Activated CD4-positive, alpha-beta T cell treated with anti-CD3 and anti-CD28 coated beads for 24 hours (primary cell): ENCODE data around the gene SYT2.
"Not testable (repeated sequence)": the region's sequence is repeated elsewhere in the genome, so short reads cannot be mapped to it uniquely, and the experiment has no call there.

Experiments used
- DNase-seq, 2 donors: peaks; one replicate each; pipeline ENCODE4 v3.0.0-alpha.2; 2020; ENCODE audit warnings: low read depth in 2 of 2

Gene SYT2

DNA sequence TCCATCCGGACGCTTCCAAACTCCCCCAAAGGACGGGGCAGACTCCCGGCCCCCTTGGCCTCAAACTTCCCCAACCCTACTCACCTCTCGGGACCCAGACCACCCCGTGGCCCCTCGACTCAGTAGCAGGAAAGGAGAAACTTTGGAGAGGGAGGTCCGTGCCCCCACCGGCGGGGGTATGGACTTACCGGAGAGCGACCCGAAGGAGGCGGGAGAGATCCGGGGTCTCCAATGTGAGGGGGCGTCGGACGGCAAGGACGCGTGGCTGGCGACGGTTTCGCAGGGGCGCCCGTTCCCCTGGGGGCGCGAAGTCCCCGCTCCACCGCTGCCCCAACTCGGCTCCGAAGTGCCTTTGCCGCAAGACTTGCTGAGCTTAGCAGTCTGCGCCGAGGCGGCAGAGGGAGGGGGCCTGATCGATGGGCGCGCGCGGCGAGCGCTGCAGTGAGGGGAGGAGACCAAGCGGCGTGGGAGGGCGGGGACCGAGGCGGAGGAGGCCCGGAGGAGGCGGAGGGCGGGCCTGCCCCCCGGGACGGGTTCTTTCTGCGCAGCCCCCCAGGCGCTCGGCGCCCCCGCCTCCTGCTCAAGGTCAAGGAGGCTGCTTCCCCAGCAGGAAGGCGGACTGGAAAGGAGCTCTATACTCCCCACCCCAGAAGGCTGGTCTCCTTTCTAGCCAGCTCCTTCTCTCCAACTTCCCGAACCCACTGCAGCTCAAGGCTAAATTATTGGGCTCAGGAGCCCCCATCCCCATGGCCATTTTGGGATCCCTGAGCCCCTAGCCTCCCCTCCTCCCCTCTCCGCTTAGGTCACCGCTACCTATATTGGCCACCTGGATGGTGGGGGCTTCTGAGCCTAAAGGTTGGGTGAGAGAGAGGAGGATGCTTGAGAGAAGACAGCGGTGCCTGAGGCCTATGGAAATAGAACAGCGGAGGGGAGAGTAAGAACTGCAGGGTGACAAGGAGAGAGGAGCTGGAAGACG is at the start of gene SYT2:
TSS of gene SYT2 (minus strand) at position 385 of the 976 bp plus-strand sequence. CDS start 104,682 bp downstream, outside the sequence.
- DNase-seq, result no peak

DNA sequence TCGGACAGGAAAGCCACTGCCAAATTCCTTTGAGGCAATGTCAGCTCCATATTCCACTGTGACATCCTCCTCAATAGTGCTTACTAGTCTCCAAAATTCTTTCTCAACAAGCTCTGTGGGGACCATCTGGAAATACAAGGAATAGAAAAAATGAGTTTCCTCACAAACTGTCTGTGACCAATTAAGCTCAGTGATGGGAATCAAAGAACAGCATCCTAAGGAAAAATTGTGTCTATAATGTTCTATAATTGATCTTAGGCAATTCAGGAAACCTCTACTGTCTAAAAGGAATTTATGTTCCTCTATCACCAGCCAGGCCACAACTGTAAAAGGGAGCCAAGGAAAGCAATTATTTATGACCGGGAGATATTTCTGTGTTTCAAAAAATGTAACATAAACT is 46.1 kb upstream of the SYT2 start:
- no peak for DNase-seq

DNA sequence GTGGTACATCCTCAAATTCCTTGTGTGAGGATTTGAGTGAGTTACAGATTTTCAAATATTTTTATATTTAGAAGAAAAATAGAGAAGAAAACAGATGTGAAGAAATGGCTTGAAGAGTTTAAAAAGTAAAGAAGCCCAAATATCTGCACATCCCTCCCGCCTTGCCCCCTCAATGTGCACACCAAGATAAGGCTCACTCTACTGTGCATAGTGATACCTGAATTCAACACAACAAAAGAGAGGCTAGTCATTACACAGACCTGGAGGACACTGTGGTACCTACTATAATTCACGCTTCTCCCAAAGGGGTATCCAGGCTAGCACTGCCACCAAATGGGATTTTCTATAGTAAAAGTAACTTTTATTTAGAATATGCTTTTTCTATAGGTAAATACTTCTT is 44.0 kb upstream of the SYT2 start:
- DNase-seq, result no peak

DNA sequence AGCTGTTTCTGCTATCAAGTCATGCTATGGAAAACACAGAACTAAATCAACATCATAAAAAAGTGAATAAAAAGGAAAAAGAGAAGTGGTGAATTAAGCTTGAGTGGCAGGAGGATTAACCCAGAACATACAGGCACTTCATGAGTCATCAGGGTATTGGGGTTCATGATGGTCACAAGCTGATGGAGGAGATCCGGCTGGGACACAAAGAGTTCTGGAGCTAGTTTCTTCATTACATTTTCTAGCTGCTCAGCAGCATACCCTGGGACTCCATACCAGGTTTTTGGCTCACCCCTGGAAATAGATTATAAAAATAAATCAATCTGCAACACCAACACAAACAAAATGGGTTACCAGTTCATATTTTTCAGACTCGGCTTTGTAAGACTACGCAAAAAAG is 42.5 kb upstream of the SYT2 start:
- DNase-seq, result no peak

DNA sequence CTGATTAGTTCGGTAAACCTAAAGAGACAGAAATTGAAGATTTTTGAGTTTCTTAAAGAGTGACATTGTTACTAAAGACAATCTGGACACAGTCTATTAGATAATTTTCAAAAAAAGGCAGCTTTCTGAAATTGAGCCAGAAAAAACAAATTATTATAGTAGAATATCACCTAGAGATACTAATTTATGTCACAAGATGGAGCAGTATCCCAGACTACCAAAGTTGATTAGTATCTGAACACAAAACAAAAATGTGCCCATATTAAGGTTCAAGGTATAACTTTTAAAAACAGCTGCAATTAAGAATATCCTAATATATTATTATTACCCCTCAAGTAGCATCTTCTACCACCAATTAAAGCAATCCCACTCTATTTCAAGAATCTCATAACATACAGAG is 40.5 kb upstream of the SYT2 start:
- no peak for DNase-seq

DNA sequence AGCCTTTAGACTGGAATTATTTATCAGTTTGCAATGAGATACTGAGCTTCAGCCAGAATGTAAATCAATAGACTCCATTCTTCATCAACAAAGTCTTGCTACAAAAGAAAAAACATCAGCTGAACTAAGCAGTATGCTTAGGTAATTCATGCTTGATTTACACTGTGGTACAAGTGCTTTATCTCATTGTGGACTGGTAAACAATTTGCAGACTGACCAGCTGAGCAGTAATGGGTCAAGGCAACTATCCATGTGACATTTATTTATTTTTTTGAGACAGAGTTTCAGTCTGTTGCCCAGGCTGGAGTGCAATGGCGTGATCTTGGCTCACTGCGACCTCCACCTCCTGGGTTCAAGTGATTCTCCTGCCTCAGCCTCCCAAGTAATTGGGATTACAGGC is 39.8 kb upstream of the SYT2 start:
- DNase-seq, result no peak

DNA sequence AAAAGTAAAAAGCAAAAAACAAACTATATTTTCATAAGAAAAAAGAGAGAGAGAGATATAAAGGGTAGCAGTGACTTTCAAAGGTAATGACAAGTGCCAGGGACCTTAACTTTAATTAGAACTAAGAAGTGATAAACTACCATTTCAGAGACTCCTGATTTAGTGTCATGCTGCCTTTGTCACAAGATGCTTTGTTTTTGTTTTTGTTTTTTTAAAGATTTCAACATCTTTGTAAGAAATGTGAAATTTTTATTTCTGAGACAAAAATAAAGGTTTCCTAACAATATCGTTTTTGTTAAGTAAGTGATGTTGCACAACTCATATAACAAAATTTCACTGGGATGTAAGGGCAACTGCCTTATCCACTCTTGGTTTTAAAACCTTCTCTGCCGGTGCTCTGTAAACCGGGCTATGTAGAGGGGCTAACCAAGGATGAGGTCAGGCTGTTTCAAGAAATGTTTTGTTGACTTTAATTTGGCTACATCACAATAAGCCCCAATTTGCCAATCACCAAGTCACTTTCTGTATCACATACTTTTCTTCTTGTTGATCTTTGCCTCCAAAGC is 35.2 kb upstream of the SYT2 start:
- no peak for DNase-seq

DNA sequence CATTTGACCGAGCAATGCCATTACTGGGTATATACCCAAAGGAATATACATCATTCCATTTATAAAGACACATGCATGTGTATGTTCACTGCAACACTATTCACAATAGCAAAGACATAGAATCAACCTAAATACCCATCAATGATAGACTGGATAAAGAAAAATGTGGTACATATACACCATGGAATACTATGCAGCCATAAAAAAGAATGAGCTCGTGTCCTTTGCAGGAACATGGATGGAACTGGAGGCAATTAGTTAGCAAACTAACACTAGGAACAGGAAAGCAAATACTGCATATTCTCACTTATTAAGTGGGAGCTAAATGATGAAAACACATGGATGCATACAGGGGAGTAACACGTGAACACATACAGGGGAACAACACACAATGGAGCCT is 34.5 kb upstream of the SYT2 start:
- not testable (repeated sequence) for DNase-seq

DNA sequence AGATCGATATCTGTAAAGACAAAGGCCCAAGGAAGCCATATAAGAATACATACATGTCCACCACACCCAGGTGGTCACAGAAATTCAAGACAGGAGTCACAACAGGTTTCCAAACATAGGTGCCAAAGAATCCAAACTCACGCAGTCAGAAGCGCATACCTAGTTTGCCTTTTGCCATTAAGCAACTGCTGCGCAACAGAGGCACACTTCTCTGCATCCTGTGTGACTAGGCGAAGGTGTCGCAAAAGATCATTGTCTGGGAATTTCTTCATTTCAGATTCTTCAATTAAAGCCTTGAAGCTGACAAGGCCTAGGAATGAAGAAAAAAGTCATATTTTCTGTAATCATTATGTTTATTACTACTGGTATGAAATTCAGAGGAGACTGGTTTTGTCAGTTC is 32.2 kb upstream of the SYT2 start:
- DNase-seq, result no peak

DNA sequence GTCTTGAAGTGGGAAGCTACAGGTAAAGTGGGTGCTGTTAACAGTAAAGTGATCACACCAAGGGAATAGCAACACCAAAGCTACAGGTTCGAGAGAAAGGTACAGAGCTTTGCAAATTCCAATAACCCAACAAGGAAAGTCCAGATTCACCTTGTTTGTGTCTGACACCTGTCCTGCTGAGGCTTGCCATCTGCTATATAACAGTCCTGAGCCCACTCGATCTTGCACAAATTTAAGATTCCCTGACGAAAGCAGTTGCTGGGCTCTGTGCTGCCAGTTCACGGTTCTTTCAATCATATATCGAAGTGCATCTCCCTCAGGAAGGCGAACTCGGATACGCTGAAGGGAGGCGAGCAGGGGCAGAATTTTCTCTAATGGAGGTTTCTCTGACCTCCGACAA is 23.0 kb upstream of the SYT2 start:
- DNase-seq, result no peak

DNA sequence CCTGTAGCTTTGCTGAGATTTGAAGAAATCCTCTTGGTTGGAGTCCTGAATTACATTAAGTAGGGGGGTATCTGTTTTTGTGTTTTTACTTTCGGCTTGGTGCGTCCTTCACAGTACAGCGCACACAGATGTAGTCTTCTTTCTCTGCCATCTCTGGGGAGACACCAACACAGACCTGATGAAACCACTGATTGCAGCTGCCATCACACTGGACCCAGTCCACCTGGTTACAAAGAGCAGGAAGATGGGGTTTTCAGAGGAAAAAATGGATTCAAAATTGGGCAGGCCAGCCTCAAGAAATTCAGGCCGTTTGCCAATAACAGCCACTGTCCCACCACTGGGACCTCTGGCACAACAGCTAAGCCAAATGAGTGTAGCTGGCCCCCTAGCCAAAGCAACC is 18.7 kb upstream of the SYT2 start:
- no peak for DNase-seq

DNA sequence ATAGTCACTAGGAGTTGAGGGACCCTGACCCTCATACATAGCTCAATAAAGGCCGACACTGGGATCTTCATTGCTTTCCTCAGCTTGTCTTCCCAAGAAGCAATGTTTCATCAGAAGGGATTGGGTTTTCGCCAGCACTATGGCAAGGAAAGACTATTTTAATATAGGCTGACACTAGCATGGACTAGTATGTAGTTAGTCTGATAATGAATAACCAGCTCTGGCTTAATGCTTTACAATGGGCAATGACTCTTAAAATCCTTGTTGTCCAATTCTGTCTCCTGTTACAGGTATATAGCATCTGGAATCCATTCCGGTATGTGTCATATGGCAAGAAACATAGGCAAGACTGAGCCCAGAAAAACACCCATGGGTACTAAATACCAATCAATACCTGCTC is 15.3 kb upstream of the SYT2 start:
- DNase-seq, result no peak

DNA sequence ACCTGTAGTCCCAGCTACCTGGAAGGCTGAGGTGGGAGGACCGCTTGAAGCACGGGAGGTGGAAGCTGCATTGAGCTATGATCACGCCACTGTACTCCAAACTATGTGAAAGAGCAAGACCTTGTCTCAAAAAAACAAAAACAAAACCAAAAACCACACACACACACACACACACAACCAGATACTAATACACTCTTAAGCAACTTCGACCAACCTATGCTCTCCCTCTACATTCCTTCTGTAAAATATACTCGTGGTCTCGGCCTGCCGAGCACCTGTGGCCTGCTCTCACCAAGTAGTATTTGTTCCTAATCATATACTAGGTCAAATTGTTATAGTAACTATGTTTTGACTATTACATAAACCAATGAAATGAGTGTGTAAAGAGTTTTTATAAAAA is 13.5 kb upstream of the SYT2 start:
- no peak for DNase-seq

DNA sequence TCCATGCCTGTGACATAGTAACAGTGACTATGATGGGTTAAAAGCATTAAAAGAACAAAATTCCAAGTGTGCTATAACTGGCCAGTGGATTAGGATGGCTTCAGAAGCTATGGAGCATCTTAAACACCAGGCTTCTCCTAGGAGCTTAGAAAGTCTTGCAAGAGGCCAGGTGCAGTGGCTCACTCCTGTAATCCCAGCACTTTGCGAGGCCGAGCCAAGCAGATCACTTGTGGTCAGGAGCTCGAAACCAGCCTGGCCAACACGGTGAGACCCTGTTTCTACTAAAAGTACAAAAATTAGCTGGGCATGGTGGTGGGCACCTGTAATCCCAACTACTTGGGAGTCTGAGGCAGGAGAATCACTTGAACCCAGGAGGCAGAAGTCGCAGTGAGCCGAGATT is 12.8 kb upstream of the SYT2 start:
- DNase-seq, result not testable (repeated sequence)

DNA sequence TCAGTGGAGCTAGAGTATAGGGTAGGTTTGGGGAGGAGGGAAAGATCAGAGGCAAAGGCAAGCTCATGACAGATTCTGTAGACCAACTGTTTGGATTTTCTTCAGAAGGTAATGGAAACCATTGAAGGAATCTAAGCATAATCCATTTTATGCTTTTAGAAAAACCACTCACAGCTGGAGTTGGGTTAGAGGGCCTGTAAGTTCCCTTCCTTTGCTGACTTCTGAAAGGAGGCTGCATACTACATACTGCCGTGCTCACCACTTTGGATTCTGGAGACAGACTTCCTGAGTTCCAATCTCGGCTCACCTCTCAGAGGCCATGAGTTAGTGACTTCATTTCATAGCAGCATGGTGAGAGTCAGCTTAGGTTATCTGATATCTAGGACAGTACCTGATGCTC is 6.4 kb upstream of the SYT2 start:
- DNase-seq, result no peak

DNA sequence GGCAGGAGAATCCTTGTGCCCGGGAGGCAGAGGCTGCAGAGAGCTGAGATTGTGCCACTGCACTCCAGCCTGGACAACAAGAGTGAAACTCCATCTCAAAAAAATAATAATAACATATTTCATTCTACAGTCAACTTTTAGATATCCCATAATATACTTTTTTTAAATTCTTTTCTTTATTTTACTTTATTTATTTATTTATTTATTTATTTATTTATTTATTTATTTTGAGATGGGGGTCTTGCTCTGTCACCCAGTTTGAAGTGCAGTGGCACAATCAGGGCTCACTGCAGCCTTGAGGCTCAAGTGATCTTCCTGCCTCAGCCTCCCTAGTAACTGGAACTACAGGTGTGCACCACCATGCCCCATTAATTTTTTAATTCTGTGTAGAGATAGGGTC is 3.9 kb upstream of the SYT2 start:
- DNase-seq, result not testable (repeated sequence)

DNA sequence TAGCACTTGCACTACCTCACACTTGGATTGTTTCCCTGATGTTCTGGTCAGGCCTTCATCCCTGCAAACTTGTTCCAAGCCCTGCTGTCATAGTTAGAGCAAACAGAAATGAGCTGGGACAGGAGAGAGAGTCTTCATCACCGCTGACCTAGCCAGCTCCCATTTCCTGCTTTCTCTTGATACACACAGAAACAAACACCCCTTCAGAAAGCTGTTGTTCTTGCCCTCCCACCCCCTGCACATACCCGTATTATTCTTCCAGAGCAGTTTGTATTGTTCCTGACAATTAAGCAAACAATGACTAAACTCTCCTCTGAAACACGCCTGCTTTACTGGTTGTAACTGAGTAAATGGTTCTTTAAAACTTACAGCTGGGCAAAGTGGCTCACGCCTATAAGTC is 2.9 kb upstream of the SYT2 start:
- DNase-seq, result no peak

DNA sequence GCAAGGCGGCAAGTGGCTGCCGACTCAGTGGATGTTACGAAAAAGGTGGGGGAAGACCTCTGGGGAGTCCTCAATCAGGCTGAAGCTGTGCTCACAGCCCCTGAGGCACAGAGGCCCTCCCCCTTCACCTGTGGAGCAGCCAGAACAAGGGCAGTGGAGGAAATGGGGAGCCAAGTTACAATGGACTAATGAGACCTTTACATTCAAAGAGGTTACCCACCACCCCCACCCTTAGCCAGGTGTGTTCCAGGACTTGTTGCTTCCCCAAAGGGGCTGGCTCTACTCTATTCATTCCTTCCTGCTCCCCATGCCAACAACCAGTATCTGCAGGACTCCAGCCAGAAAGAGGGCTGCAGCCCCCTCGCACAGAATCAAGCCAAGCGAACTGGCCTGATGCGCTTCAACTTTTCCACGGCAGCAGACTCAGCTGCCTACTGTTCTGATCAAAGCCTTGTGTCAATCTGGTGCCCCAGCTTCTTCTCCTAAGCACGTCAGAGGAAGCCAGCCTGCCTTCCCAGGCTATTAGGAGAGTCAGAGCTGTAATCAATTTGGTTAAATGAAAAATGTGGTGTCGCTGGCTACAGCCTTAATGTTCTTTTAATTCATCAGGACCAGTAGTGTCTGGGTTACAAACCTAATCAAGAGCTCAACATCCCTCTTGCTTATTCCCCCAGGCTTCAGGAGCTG is 1.8 kb upstream of the SYT2 start:
- DNase-seq, result no peak

DNA sequence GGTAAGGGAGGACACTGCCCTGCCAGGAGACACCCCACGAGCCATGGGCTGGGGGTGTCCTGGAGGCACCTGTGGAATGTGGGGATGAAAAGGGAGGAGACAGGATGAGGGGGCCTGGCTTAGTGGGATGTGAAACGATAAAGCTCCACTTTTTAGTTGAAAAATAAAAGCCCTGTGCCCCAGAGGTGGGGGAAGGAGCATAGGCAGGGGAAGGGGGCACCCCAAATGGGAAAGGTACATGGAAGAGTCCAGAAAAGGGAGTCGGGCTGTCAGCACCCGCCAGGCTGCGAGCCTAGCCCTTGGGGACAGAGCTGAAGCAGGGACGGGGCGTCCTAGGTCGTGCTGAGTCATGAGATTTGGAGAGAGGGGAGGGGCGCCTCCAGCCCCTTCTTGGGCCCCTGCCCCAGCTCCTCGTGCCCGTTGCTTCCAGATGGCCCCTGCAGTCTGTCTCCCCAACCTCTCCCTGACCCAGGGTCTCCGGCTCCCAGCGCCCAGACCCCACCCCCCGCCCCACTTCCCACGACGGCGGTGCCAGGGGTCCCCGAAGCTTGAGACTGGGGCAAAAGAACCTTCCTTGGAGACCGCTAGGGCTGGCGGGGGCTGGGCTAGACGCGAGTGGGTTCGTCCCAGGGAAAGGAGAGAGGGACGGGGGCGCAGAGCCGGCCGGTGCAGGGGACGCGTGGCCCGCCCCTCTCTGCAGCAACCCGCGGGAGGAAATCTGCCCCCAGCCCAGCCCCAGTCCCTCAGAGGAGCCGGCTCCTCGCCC is 795 bp downstream of the SYT2 start:
- no peak for DNase-seq

DNA sequence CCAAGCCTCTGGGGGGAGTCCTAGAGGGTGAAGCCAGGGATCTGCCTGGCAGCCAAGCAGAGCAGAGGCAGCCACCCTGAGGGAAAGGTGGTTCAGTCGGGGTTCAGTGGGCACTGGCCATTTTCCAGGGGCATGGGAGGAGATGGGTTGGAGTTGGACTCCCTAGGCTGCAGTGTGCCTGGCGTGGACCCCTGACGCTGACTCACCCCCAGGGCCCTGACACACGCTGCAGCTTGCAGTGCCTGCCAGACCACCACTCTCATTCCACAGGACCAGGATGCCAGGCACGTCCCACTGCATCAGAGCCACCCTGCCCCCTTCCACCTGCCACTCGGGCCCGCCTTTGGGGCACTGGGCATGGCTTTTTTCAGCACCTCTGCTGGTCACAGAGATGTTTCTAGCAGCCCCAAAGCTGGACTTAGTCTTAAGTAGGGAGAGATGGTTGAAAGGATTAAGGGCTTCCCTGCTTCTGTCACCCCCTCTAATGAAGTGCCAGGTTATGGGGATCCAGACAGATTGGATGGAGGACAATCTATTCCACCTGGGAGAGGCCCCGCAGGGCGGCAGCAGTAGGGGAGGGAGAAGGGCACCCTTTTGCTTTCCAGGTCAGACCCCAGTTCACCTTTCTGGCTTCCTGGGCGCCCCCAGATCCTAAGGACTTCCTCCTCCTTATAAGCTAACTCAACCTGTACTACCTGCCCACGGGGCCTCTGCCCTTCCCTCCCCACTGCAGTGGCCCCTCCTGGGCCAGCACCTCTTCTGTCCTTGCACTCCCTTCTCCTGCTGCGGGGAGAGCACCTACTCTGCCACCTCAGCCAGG is 1.6 kb downstream of the SYT2 start:
- no peak for DNase-seq

DNA sequence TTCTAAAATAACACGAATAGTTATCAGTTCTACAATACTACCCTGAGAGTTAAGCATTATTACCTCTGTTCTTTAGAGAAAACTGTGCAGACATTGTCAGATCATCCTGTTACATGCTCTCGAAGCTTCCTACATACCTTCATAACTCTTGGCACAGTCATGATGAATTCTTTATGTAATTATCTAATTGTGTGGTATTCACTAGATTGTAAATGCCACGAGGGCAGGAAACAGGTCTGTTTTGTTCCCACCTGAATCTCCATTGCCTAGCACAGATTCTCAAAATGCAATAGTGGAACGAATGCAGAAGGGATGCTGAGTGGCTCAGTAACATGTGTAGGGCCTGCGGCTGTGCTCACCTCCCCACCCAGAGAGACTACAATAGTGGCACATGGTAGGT is 3.4 kb downstream of the SYT2 start:
- DNase-seq, result no peak
